ENCODE data around the gene IFITM10.

DNA sequence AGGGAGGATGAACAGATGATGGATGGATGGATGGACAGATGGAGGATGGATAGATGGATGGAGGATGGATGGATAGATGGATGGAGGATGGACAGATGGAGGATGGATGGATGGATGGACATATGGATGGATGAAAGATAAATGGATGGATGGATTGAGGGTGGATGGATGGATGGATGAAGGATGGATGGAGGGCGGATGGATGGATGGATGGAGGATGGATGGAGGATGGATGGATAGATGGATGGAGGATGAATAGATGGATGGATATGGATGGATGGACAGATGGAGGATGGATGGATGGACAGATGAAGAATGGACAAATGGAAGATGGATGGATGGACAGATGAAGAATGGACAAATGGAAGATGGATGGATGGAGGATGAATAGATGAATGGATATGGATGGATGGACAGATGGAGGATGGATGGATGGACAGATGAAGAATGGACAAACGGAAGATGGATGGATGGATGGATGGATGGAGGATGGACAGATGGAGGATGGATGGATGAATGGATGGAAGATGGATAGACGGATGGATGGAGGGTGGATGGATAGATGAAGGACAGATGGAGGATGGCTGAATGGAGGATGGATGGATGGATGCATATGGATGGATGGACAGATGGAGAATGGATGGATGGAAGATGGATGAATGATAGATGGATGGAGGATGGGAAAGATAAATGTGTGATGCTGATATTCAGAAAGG is 7.4 kb downstream of the IFITM10 start:
- TF ChIP-seq YY1 (IDR thresholded peaks at IDR 0.05; ENCODE audit: insufficient read depth, insufficient read length), result no peak
- TF ChIP-seq ZNF274 (IDR thresholded peaks at IDR 0.05; ENCODE audit: low read depth, low read length), result no peak
- TF ChIP-seq SUZ12 (IDR thresholded peaks at IDR 0.05; ENCODE audit: extremely low read depth, insufficient read depth, insufficient read length), result no peak
